GM10248 (cell line): ENCODE results near the gene S100A10.

ENCODE experiments used
- CTCF ChIA-PET: fragments of 300-600 bp; sonication (Branson Sonifier 250); formaldehyde crosslinking; extraction: SDS; loops from one replicate; lab custom pipeline; 2021; ENCODE audit warnings: antibody characterized with exemption; lab: Yijun Ruan, JAX
- POLR2A ChIA-PET: fragments of 350-650 bp; sonication (Branson Sonifier 250); formaldehyde crosslinking; extraction: SDS; loops from one replicate; lab custom pipeline; 2020; ENCODE audit warnings: antibody characterized with exemption; lab: Yijun Ruan, JAX
- DNase-seq: peaks from one replicate; pipeline ENCODE4 v3.0.0; 2012; ENCODE audit errors: extremely low spot score
- CTCF ChIP-seq: IDR thresholded peaks from 2 replicates; pipeline ENCODE4 v1.5.1; 2012; ENCODE audit warnings: mild to moderate bottlenecking, low read depth; ENCODE audit errors: extremely low read depth, missing control alignments, control extremely low read depth

The S100A10 gene

GRCh38 chr1:152024223-152024622 is 30.6 kb upstream of the S100A10 start:
- ChIA-PET POLR2A (no interaction called here), CTCF (interaction anchor here (1.0 to 3.3 kb wide), 2 partner anchors 10 to 29 kb away, joined by 4 to 16 read pairs; no protein-coding TSS in a partner anchor)
- no peak for TF ChIP-seq CTCF
- DNase-seq: no peak

GRCh38 chr1:152023221-152023620 is 29.6 kb upstream of the S100A10 start:
- CTCF ChIA-PET: interaction anchor here (1.0 to 3.3 kb wide), 3 partner anchors 11 to 30 kb away, joined by 4 to 16 read pairs (median 6); no protein-coding TSS in a partner anchor
- POLR2A ChIA-PET: no interaction called here
- TF ChIP-seq CTCF: no peak
- DNase-seq: no peak

- TF ChIP-seq CTCF: no peak
- ChIA-PET POLR2A (no interaction called here), CTCF (interaction anchor here (1.6 to 3.3 kb wide), 2 partner anchors 12 to 21 kb away, joined by 6 to 16 read pairs; no protein-coding TSS in a partner anchor)
- no peak for DNase-seq
These were observed 28.8 kb upstream of the S100A10 start for GRCh38 chr1:152022474-152022873.

- ChIA-PET CTCF (interaction anchor here (1.4 to 3.3 kb wide), 2 partner anchors 13 to 31 kb away, joined by 3 to 16 read pairs; no protein-coding TSS in a partner anchor), POLR2A (no interaction called here)
- no peak for TF ChIP-seq CTCF
- DNase-seq: no peak
These were observed 27.9 kb upstream of the S100A10 start for GRCh38 chr1:152021569-152021968.

DNA sequence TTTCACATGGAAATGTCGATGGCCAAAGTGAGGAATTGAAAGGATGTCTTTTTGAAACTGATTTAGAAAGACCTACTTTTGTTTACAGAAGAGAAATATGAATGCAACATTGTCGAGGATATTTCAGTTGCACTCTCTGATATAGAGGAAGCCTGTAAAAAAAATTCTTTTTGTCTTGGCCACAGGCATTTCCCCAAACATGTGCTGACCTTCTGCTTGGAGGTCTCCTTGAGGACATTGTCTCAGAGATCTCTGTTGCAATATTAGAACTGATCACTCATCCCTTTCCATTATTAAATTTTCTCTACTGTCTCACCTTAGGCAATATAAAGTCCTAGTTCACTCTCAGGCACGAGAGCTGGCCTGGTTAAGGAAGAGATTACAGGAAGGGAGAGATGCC is 27.2 kb upstream of the S100A10 start:
- ChIA-PET POLR2A (no interaction called here), CTCF (interaction anchor here (1.4 to 3.3 kb wide), 2 partner anchors 14 to 32 kb away, joined by 3 to 16 read pairs; no protein-coding TSS in a partner anchor)
- TF ChIP-seq CTCF: no peak
- no peak for DNase-seq

- CTCF ChIA-PET: interaction anchor here (1.1 to 2.5 kb wide), 5 partner anchors 14 to 85 kb away, joined by 3 to 10 read pairs (median 5); no protein-coding TSS in a partner anchor
- POLR2A ChIA-PET: no interaction called here
- no peak for TF ChIP-seq CTCF
- DNase-seq: no peak
These were observed 24.9 kb upstream of the S100A10 start for GRCh38 chr1:152018537-152018936.
